ENCODE data around the gene GSTCD.
"Not testable (repeated sequence)": the region's sequence is repeated elsewhere in the genome, so short reads cannot be mapped to it uniquely, and the experiment has no call there.

Gene GSTCD

GRCh38 chr4:105836537-105836936 lies 128.0 kb downstream of the GSTCD start:
- no peak overlapping the region for H3K4me3 ChIP-seq (ENCODE audit: low read depth, low read length)
- TF ChIP-seq, protein P1, sequence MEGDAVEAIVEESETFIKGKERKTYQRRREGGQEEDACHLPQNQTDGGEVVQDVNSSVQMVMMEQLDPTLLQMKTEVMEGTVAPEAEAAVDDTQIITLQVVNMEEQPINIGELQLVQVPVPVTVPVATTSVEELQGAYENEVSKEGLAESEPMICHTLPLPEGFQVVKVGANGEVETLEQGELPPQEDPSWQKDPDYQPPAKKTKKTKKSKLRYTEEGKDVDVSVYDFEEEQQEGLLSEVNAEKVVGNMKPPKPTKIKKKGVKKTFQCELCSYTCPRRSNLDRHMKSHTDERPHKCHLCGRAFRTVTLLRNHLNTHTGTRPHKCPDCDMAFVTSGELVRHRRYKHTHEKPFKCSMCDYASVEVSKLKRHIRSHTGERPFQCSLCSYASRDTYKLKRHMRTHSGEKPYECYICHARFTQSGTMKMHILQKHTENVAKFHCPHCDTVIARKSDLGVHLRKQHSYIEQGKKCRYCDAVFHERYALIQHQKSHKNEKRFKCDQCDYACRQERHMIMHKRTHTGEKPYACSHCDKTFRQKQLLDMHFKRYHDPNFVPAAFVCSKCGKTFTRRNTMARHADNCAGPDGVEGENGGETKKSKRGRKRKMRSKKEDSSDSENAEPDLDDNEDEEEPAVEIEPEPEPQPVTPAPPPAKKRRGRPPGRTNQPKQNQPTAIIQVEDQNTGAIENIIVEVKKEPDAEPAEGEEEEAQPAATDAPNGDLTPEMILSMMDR (IDR thresholded peaks at IDR 0.05; ENCODE audit: control insufficient read depth, extremely low read depth, insufficient read depth) = no peak
- DNase-seq (ENCODE audit: low read depth) = no peak

GRCh38 chr4:105837037-105837436 lies 128.5 kb downstream of the GSTCD start:
- DNase-seq (ENCODE audit: low read depth) = peak; percentile 14
- H3K4me3 ChIP-seq (ENCODE audit: low read depth, low read length) = no peak overlapping the region
- TF ChIP-seq, protein P1 (IDR thresholded peaks at IDR 0.05; ENCODE audit: control insufficient read depth, extremely low read depth, insufficient read depth) = no peak

DNA sequence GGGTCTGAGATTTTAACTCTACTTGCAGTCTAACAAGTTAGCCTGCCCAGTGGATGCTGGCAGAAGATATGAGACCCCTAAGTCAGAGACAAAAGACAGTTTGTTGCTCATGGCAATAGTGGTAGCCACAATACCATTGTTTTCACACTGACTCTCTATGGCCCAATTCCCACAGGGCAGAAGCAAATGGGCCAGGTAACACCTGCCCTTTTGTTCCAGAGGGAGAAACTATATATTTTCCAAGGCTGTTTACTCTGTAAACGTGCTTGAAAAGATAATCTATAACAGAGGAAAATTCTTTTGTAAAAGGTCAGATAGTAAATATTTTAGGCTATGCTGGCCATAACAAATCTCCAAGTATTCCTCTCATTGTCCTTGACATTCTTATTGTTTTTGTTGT lies 129.5 kb downstream of the GSTCD start:
- no peak for DNase-seq (ENCODE audit: low read depth)

GRCh38 chr4:105840426-105841174 lies 132.0 kb downstream of the GSTCD start:
- H3K4me3 ChIP-seq (ENCODE audit: low read depth, low read length) = no peak overlapping the region
- no peak for DNase-seq (ENCODE audit: low read depth)
- TF ChIP-seq, protein P1 (IDR thresholded peaks at IDR 0.05; ENCODE audit: control insufficient read depth, extremely low read depth, insufficient read depth) = no peak

More for the DNA sequence above, 129.5 kb downstream of the GSTCD start:
- H3K4me3 ChIP-seq (ENCODE audit: low read depth, low read length) = no peak overlapping the region
- TF ChIP-seq, protein P1 (IDR thresholded peaks at IDR 0.05; ENCODE audit: control insufficient read depth, extremely low read depth, insufficient read depth) = no peak

GRCh38 chr4:105843941-105844340 lies 135.4 kb downstream of the GSTCD start:
- no peak overlapping the region for H3K4me3 ChIP-seq (ENCODE audit: low read depth, low read length)
- TF ChIP-seq, protein P1 (IDR thresholded peaks at IDR 0.05; ENCODE audit: control insufficient read depth, extremely low read depth, insufficient read depth) = no peak
- no peak for DNase-seq (ENCODE audit: low read depth)

DNA sequence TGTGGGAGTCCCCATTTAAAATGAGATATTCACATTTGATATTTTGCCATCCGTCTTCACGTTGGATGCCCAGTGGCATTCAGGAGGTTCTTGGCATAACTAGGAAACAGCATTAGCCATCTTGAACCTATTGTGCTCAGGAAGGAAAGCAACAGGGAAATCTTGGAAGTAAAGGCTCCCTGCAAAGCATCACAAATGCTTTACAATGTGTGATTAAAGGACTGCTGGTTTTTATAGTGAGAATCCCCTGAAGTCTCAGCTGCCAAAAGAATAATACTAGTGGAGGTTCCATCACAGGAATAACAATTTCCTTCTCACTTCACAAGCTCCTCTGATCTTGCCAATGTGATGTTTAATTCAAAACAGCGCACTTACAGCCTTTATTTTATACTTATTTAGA lies 137.0 kb downstream of the GSTCD start:
- TF ChIP-seq, protein P1 (IDR thresholded peaks at IDR 0.05; ENCODE audit: control insufficient read depth, extremely low read depth, insufficient read depth) = no peak
- no peak overlapping the region for H3K4me3 ChIP-seq (ENCODE audit: low read depth, low read length)
- no peak for DNase-seq (ENCODE audit: low read depth)

DNA sequence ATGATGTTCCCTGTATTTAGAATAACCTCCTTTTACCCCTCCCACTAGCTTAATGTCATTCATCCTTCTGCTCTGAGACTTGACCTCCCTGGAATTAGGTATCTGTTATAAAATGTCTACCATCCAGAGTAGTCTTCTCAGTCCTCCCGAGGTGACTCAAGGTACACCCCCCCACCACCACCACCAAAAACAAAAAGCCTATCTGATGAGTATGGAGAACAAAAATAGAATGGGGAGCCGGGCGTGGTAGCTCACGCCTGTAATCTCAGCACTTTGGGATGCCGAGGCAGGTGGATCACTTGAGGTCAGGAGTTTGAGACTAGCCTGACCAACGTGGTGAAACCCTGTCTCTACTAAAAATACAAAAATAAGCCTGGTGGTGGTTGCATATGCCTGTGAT lies 139.8 kb downstream of the GSTCD start:
- not testable (repeated sequence) for H3K4me3 ChIP-seq (ENCODE audit: low read depth, low read length); DNase-seq (ENCODE audit: low read depth)

Data from LNCaP clone FGC (cell line).